GM10248 (cell line): ENCODE data around the gene SLC46A2.

Source experiments
- CTCF ChIA-PET: fragments of 300-600 bp; sonication (Branson Sonifier 250); formaldehyde crosslinking; extraction: SDS; loops from one replicate; lab custom pipeline; 2021; ENCODE audit warnings: antibody characterized with exemption; lab: Yijun Ruan, JAX
- POLR2A ChIA-PET: fragments of 350-650 bp; sonication (Branson Sonifier 250); formaldehyde crosslinking; extraction: SDS; loops from one replicate; lab custom pipeline; 2020; ENCODE audit warnings: antibody characterized with exemption; lab: Yijun Ruan, JAX
- DNase-seq: peaks from one replicate; pipeline ENCODE4 v3.0.0; 2012; ENCODE audit errors: extremely low spot score
- TF ChIP-seq, protein P1 (sequence below): IDR thresholded peaks from 2 replicates; pipeline ENCODE4 v1.5.1; 2012; ENCODE audit warnings: mild to moderate bottlenecking, low read depth; ENCODE audit errors: extremely low read depth, missing control alignments, control extremely low read depth

The SLC46A2 gene

DNA sequence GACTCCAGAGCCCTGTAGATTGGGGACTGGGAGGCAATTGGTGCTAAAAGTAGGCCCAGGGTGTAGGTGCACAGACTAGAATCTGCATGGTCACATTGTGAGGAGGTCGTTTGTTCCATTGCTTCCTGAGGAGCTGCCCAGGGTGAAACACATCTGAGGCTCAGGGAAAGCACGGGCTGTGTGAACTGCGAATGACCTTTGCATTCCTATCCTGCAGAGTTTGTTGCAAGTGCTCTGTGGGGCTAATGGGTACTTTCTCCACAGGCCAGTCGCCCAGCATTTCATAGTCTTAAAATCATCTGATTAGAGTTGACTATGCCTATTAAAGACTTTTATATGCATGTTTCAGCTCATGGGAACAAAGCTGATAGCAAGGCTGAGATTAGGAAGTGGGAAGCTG lies 14.4 kb upstream of the SLC46A2 start:
- DNase-seq, result no peak
- ChIA-PET POLR2A (no interaction called here), CTCF (interaction anchor here (0.9 to 1.7 kb wide), 4 partner anchors 10 to 66 kb away, joined by 3 to 5 read pairs (median 4); no protein-coding TSS in a partner anchor)
- TF ChIP-seq, protein P1, sequence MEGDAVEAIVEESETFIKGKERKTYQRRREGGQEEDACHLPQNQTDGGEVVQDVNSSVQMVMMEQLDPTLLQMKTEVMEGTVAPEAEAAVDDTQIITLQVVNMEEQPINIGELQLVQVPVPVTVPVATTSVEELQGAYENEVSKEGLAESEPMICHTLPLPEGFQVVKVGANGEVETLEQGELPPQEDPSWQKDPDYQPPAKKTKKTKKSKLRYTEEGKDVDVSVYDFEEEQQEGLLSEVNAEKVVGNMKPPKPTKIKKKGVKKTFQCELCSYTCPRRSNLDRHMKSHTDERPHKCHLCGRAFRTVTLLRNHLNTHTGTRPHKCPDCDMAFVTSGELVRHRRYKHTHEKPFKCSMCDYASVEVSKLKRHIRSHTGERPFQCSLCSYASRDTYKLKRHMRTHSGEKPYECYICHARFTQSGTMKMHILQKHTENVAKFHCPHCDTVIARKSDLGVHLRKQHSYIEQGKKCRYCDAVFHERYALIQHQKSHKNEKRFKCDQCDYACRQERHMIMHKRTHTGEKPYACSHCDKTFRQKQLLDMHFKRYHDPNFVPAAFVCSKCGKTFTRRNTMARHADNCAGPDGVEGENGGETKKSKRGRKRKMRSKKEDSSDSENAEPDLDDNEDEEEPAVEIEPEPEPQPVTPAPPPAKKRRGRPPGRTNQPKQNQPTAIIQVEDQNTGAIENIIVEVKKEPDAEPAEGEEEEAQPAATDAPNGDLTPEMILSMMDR, result no peak

DNA sequence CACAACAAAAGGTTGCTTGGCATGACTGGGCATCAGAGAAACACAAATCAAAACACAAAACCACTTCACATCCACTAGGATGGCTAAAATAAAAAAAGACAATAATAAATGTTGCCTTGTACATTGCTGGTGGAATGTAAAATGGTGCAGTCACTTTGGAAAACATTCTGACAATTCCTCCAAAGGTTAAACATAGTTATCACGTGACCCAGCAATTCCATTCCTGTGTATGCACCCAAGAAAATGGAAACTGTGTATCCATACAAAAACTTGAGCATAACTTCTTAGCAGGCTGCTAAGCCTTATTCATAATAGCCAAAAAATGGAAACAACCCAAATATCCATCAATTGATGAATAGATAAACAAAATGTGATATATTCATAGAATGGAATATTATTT lies 10.2 kb upstream of the SLC46A2 start:
- no peak for DNase-seq
- POLR2A ChIA-PET, result no interaction called here
- CTCF ChIA-PET, result interaction anchor here (2.9 to 3.7 kb wide), 2 partner anchors 32 to 57 kb away, joined by 14 to 91 read pairs; no protein-coding TSS in a partner anchor
- TF ChIP-seq, protein P1, result no peak

DNA sequence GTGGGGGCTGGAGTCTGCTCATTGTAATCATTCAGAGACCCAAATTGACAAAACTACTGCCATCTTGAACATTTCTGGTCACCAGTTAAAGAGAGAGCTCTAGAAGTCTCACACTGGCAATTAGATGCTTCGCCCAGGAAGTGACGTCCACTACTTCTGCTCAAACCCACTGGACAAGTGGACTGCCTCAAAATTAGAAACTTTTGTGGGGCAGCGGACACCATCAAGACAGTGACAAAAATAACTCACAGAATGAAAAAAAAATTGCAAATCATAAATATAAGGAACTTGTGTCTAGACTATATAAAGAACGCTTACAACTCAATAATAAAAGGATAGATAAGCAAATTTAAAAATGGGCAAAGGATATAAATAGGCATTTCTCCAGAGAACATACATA lies 9.8 kb upstream of the SLC46A2 start:
- TF ChIP-seq, protein P1, result no peak
- DNase-seq, result no peak
- POLR2A ChIA-PET, result no interaction called here
- CTCF ChIA-PET, result no interaction called here

DNA sequence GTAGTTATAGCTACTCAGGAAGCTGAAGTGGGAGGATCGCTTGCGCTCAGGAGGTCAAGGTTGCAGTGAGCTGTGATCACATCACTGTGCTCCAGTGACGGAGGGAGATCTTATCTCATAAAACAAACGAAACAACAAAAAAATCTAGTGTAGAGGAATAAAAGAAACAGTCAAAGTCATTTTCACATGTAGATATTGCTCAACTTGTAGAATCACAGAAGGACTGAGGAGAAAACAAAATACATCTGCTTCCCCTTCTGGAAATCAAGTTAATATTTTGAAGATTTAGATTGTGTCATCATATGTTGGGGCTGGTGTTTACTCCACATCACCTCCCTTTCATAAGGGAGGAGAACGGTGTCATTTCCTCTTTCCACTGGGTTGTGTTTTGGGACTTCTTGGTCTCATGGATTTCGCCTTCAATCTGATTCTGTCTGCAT lies 8.2 kb upstream of the SLC46A2 start:
- CTCF ChIA-PET, result interaction anchor here (1.0 kb wide), 1 partner anchor 53 kb away, joined by 3 read pairs; no protein-coding TSS in a partner anchor
- POLR2A ChIA-PET, result no interaction called here

DNA sequence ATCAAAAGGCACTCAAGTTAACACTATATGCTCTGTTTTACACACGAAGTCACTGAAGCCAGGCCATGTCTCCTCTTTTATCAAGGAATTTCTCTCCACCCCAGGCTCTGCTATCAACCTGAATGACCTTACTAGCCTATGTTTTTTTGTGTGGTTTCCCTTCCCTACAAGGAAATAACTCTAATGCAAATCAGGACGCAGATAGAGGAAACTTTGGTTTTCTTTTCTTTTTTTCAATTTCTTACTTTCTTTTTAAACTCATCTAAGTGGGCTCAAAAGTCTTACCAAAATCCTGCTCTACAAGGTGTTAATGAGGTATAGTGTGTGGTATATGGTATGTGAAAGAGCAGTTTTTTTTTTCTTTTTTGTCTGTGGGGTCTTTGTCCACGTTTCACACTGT lies 5.5 kb upstream of the SLC46A2 start:
- no peak for DNase-seq
- CTCF ChIA-PET, result no interaction called here

More for the DNA sequence above, 8.2 kb upstream of the SLC46A2 start:
- DNase-seq, result no peak
- TF ChIP-seq, protein P1, result no peak

DNA sequence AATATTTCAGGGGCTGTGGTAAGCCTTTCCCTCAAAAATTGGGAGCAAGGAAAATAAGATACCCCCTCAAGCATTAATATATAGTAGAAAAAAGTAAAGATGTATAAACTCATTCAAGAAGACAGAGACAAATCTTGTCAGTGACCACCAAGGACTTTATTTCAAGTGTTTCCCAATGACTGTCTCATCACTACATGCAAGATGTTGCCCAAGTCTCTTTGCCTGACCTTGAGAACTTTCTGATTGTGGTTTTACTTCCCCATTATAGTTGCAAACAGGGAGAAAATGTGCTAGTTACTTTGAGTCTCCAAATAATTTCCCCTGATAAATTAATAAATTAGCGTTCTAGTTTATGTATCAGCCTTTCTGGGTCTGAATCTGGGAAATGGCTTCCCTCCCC lies 4.0 kb upstream of the SLC46A2 start:
- no peak for DNase-seq
- ChIA-PET POLR2A (no interaction called here), CTCF (interaction anchor here (3.0 kb wide), 1 partner anchor 8 kb away, joined by 19 read pairs; no protein-coding TSS in a partner anchor)
- TF ChIP-seq, protein P1, result no peak

More for the DNA sequence above, 5.5 kb upstream of the SLC46A2 start:
- TF ChIP-seq, protein P1, result no peak
- POLR2A ChIA-PET, result no interaction called here
